ENCODE data around the gene KAZN. TPM values are rescaled to one million over a fixed set of nuclear protein-coding genes. Genes with fewer than 3 reads are reported as not detected.

KAZN gene
- total and polyA plus RNA-seq, 12 donors, result 1.1 to 6.5 (median 1.9) TPM

DNA sequence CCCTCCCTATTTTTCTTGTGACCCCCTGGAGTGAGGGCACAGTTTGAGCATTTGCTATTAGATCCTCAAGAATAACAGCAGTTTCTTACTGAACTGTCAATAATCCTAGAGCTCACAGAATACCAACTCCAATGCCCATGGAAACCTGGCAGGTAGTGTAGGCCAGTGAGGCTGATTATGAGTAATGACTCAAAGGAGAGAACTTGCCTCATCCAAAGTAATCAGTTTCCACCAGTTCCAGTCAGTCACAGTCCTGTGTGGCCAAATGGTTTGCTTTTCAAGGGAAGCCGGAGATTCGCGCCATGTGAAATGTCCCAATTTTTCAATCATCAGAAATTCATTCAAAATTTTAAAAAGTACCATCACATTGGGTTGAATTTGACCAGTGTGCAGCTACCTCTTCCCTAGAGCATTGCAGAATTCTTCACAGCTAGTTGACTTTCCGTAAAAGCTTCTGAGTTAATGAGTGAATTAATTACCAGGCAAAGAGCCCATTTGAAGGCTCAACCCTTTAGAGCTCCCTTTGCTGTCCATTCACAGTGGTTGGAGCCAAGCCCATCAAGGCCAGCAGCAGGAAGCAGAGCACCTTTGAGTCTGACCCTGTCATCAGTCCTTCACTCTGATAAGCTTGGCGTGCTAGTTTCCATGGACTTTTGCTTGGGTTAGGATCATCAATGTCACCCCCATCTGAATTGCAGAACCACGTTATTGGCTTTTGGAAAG lies 170.3 kb downstream of the KAZN start:
- Histone ChIP-seq H3K27me3 (peaks cover 0 to 28% (median 15%) of the 10 kb centered on the region in 7 donors), H3K4me3 (no peak overlapping the region), H3K4me1 (no peaks in the 10 kb centered on the region), H3K9me3 (no peaks in the 10 kb centered on the region), H3K36me3 (no peaks in the 10 kb centered on the region), H3K27ac (no peak overlapping the region)
- WGBS, 2 donors, result 77 to 80% methylated on average over 6 of the region's 6 CpGs
- TF ChIP-seq, protein P1, sequence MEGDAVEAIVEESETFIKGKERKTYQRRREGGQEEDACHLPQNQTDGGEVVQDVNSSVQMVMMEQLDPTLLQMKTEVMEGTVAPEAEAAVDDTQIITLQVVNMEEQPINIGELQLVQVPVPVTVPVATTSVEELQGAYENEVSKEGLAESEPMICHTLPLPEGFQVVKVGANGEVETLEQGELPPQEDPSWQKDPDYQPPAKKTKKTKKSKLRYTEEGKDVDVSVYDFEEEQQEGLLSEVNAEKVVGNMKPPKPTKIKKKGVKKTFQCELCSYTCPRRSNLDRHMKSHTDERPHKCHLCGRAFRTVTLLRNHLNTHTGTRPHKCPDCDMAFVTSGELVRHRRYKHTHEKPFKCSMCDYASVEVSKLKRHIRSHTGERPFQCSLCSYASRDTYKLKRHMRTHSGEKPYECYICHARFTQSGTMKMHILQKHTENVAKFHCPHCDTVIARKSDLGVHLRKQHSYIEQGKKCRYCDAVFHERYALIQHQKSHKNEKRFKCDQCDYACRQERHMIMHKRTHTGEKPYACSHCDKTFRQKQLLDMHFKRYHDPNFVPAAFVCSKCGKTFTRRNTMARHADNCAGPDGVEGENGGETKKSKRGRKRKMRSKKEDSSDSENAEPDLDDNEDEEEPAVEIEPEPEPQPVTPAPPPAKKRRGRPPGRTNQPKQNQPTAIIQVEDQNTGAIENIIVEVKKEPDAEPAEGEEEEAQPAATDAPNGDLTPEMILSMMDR (IDR thresholded peaks at IDR 0.05), result no peak
- no peak for ATAC-seq
- no peak for DNase-seq
- intact Hi-C loops (cut with DNase I), result no loop called here

DNA sequence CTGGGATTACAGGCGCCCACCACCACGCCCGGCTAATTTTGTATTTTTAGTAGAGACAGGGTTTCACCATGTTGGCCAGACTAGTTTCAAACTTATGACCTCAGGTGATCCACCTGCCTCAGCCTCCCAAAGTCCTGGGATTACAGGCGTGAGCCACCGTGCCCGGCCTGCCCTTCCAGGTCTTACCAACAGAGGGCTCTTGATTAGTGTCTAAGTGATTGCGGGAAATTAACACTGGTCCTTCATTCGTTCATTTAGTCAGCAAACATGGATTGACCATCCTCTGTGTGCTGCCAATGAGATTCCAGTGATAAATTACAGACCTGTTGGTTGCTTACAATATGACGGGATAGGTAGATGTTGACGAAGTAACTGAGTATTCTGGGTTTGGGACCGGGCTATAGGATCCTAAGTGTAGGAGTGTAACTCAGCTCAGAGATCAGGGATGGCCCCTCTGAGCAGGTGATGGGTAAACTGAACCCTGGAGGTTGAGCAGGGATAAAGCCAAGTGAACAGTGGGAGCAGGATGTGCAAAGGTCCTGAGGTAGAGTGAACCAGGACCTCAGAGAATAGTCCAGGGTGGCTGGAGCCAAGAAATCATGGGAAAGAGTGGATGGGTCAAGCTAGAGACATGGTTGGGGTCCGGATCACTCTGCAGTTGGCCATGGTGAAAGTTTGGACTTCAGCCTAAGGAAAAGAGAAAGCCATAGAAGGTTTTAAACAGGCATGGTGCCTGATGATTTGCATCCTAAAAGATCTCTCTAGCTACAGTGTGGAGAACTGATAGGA lies 171.2 kb downstream of the KAZN start:
- ATAC-seq, result no peak
- WGBS, 2 donors, result 90 to 94% methylated on average over 12 of the region's 12 CpGs

DNA sequence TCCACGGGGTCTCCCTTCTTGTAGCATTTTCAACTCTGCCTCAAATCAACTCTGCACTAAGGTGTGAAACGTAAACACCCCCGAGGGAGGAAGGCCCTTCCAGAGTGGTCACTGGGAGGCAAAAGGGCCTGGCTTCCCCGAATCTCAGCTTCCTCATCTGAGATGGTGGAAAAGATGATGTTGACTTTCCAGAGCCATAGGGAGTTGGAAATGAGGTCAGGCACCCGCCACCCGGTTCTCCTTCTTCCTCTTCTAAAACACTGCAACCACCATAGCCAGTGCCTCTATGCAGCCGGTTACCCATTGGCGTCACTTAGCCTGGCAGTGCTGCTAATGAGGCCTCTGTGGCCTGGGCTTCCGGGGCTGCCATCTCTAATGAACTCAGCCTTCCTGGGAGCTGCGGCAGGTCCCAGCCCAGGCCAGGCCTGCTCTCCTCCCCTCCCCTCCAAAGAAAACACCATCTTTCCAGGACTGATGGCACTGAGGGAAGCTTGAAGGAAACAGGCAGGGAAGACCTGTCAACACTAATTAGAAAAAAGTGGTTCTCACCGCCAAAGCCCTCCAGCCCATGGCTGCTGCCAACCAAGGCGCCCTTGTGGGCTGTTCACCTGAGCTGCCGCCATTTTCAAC lies 175.0 kb downstream of the KAZN start:
- no peak for DNase-seq
- Histone ChIP-seq H3K4me3 (no peak overlapping the region), H3K4me1 (peaks cover 0 to 3% (median 0%) of the 10 kb centered on the region in 9 donors), H3K27ac (no peak overlapping the region), H3K9me3 (no peaks in the 10 kb centered on the region), H3K36me3 (no peaks in the 10 kb centered on the region), H3K27me3 (peaks cover 0 to 4% (median 0%) of the 10 kb centered on the region in 7 donors)
- no peak for ATAC-seq
- intact Hi-C loops (cut with DNase I), result loop anchor here in 1 of 10 donors (10.0 kb wide), 1 partner anchor 271 kb away; no protein-coding TSS in a partner anchor
- TF ChIP-seq, protein P1 (IDR thresholded peaks at IDR 0.05), result no peak
- 77 to 78% methylated on average over 13 of the region's 13 CpGs for WGBS, 2 donors

More for the DNA sequence above, 171.2 kb downstream of the KAZN start:
- Histone ChIP-seq H3K27me3 (peaks cover 0 to 20% (median 11%) of the 10 kb centered on the region in 7 donors), H3K9me3 (no peaks in the 10 kb centered on the region), H3K36me3 (no peaks in the 10 kb centered on the region), H3K4me3 (no peak overlapping the region), H3K27ac (no peak overlapping the region), H3K4me1 (no peaks in the 10 kb centered on the region)
- TF ChIP-seq, protein P1 (IDR thresholded peaks at IDR 0.05), result no peak
- no peak for DNase-seq
- intact Hi-C loops (cut with DNase I), result loop anchor here in 1 of 10 donors (10.0 kb wide), 1 partner anchor 275 kb away; no protein-coding TSS in a partner anchor

DNA sequence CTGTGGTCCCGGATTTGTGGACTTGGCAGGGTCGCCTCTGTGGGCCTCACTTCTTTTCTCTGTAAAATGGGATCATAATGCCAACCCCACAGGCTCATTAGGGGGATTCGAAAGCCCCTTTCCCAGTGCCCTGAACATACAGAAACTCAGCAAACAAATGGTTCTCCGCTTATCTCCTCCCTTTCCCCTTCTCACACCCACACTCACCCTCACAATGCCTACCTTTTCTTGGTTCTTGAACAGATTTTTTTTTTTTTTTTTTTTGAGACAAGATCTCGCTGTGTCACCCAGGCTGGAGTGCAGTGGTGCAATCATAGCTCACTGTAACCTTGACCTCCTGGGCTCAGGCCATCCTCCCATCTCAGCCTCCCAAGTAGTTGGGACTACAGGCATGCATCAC lies 175.7 kb downstream of the KAZN start:
- DNase-seq (no peak), ATAC-seq (no peak)
- no peak overlapping the region for H3K4me3 ChIP-seq
- H3K4me1 ChIP-seq, result peaks cover 0 to 3% (median 0%) of the 10 kb centered on the region in 9 donors
- intact Hi-C loops (cut with DNase I), result loop anchor here in 1 of 10 donors (10.0 kb wide), 1 partner anchor 271 kb away; no protein-coding TSS in a partner anchor
- H3K27ac ChIP-seq, result no peak overlapping the region
- TF ChIP-seq, protein P1 (IDR thresholded peaks at IDR 0.05), result no peak
- H3K9me3 ChIP-seq, result no peaks in the 10 kb centered on the region
- no peaks in the 10 kb centered on the region for H3K36me3 ChIP-seq
- 73 to 93% methylated on average over 5 of the region's 5 CpGs for WGBS, 2 donors
- peaks cover 0 to 4% (median 0%) of the 10 kb centered on the region in 7 donors for H3K27me3 ChIP-seq
